H1 (cell line): Measurements from ENCODE around the gene KLHL29.

Source experiments
- ATF2 ChIP-seq: IDR thresholded peaks from 2 replicates; pipeline ENCODE4 v1.6.1; 2012; ENCODE audit warnings: low read length, inconsistent platforms
- BCL11A ChIP-seq, 2 experiments: IDR thresholded peaks; one replicate each; pipeline ENCODE4 v1.6.1; 2011; ENCODE audit warnings: low read depth in 2 of 2, low read length in 2 of 2, mild to moderate bottlenecking in 2 of 2
- BRCA1 ChIP-seq: IDR thresholded peaks from 2 replicates; pipeline ENCODE4 v1.6.1; 2012; ENCODE audit warnings: low read depth, low read length, improper control_type of control experiment
- CEBPB ChIP-seq: IDR thresholded peaks from 2 replicates; pipeline ENCODE4 v1.6.1; 2012; ENCODE audit warnings: low read depth, low read length
- CTCF ChIP-seq, 3 experiments: IDR thresholded peaks; 1 replicate in 2 of 3; 2 replicates in 1 of 3; pipeline versions ENCODE4 v1.5.1 to v1.6.1; 2011; ENCODE audit warnings: low read length in 3 of 3, mild to moderate bottlenecking in 3 of 3, inconsistent platforms in 2 of 3, low read depth in 1 of 3, moderate library complexity in 1 of 3; ENCODE audit not compliant: insufficient read depth in 1 of 3; ENCODE audit errors: control extremely low read depth in 1 of 3
- EZH2 ChIP-seq: fragments of 200-600 bp; sonication (generic); IDR thresholded peaks from 2 replicates; pipeline ENCODE4 v1.7.1; 2012; ENCODE audit warnings: low read depth, mild to moderate bottlenecking, moderate library complexity, low read length, inconsistent platforms; ENCODE audit not compliant: severe bottlenecking

DNA sequence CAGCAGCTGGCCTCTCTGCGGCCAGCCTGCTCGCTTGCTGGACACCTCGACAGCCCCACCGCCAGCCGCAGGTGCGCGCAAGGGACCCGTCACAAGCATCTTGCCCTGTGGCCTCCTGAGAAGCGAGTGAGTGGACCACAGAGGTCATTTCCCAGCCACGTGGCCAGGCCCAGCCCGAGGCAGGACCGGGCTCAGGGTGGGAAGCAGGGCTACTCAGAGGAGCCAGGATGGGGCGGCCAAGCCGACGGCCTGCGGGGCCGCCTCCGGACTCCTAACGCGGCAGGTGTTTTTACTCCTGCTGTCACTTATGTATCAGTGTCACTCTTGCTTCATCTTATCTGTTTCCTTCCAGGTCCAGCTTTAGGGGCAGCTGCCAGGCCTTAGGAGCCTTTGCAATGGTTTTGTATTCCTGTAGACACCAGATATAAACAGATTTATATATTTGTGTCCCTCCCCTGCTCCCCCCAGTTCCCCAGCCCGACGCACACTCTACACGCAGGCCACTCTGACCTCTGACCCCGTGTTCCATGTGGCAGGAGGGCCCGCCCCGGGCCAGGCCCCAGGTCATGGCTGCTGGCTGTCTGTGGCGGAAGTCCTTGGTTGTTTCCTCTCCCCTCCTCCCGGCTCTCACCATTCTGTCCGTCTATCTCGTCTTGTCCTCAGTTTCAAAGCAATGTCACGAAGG, 305.6 kb downstream of the KLHL29 start:
- TF ChIP-seq BCL11A (IDR thresholded peaks at IDR 0.05; ENCODE audit: low read depth in 2 of 2, low read length in 2 of 2) (no peak), EZH2 (no peak), CTCF (IDR thresholded peaks at IDR 0.05; ENCODE audit: control extremely low read depth in 1 of 3, insufficient read depth in 1 of 3, low read depth in 1 of 3, low read length in 3 of 3) (no peak), BRCA1 (no peak), CEBPB (no peak), ATF2 (no peak)
